Renal cortex interstitium (tissue), 11 donors: ENCODE data around the gene ATAD3B. TPM values are rescaled to one million over a fixed set of nuclear protein-coding genes. Genes with fewer than 3 reads are reported as not detected.
"Not testable (repeated sequence)": the region's sequence is repeated elsewhere in the genome, so short reads cannot be mapped to it uniquely, and the experiment has no call there.

Source experiments
- DNase-seq, 11 donors: peaks; one replicate each; pipeline ENCODE4 v3.0.0-alpha.2; 2013; ENCODE audit warnings: low read depth in 9 of 11, low spot score in 4 of 11; ENCODE audit errors: extremely low read depth in 1 of 11
- polyA plus RNA-seq, 3 donors: library from polyadenylated mRNA; unstranded; fragments of 120-200 nt; gene quantifications; one replicate each; pipeline ENCODE4 v1.2.1, GENCODE V29; 2013; ENCODE audit not compliant: insufficient read length in 3 of 3

ATAD3B gene
- polyA plus RNA-seq, 3 donors = 11.6 to 28.5 (median 15.1) TPM

DNA sequence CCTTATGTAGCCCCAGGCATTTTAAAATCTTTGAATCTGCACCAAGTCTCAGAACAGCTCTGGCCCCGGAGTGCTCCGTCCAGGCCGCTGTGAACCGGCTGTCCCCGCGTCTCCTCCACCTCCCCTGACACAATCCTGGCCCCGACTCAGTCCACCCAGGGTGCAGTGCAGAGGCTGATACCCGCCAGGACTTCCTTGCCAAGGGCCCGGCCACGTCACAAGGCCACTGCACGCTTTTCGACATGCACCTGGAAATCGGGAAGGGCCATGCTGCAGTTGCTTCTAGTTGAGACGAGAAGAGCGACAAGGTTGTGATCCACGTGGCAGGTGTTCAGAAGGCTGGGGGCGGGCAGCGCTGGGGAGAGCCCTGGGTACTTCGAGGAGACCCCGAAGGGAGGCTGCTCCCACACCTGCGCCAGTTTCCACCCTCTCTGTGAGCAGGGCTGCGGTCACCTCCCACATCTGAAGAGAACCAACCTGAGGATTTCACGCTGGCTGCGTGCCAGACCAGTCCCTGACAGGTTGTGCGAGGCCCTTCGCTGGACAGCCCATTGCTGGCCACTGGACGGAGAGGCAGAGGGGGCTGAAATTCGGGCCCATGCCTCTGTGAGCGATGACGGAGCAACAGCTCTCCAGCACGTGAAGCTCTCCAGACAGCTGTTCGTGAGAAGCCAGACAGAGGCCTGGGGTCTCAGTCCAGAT is 29.3 kb upstream of the ATAD3B start:
- DNase-seq = no peak

DNA sequence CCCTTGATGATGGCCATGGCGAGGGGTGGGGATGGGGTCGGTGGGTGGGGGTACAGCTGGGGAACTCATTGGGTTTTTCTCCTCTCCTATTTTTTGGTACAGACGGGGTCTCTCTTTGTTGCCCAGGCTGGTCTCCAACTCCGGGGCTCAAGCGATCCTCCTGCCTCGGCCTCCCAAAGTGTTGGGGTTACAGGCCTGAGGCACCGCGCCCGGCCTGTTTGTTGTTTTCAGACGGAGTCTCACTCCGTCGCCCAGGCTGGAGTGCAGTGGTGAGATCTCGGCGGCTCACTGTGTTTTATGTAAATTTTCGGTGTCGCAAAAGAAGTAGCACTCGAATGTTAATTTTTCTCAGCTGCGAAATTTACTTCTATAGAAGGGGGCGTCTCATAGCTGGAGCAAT is 24.9 kb upstream of the ATAD3B start:
- not testable (repeated sequence) for DNase-seq

DNA sequence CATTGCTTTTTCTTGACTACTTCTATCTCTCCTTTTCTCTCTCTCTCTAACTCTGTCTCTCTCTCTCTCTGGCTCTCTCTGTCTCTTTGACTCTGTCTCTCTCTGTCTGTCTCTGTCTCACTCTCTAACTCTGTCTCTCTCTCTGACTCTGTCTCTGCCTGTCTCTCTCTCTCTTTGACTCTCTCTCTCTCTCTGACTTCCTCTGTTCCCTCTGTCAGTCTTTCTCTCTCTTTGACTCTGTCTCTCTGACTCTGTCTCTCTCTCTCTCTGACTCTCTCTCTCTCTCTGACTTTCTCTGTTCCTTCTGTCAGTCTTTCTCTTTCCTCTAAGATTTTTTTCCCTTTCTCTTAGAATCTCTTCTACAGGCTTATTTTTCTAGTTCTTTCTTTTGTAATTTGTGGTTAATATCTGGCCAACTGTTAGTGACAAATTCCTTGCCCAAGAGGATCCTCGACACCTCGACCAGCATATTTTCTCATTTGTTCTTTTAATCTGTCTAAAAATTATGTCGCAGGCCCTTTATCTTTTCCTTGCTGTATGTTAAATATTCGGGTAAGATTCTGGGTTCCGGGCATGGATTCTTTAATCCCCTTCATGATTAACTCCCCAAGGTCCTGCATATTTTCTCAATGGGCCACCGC is 22.3 kb upstream of the ATAD3B start, which contains the start of gene ATAD3C:
TSS of gene ATAD3C (plus strand) at position 591 of the 641 bp plus-strand sequence. CDS start 995 bp downstream, outside the sequence.
- DNase-seq = no peak

DNA sequence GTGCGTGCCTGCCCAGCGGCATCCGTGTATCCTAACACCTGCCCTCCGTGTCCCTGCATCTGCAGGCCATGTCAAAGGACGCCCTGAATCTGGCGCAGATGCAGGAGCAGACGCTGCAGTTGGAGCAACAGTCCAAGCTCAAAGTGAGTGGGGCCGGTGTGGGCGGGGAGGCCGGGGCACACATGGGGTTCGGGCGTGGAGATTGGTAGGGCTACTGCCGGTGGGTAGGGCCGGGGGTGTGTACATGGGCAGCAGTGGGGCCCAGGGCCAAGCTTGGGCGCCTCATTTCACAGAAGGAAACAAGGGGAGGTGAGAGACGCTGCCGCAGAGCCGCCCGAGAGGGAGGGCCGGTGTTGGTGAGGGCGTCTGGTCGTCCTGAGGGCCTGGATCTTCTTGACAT is 20.9 kb upstream of the ATAD3B start:
- DNase-seq = not testable (repeated sequence)

DNA sequence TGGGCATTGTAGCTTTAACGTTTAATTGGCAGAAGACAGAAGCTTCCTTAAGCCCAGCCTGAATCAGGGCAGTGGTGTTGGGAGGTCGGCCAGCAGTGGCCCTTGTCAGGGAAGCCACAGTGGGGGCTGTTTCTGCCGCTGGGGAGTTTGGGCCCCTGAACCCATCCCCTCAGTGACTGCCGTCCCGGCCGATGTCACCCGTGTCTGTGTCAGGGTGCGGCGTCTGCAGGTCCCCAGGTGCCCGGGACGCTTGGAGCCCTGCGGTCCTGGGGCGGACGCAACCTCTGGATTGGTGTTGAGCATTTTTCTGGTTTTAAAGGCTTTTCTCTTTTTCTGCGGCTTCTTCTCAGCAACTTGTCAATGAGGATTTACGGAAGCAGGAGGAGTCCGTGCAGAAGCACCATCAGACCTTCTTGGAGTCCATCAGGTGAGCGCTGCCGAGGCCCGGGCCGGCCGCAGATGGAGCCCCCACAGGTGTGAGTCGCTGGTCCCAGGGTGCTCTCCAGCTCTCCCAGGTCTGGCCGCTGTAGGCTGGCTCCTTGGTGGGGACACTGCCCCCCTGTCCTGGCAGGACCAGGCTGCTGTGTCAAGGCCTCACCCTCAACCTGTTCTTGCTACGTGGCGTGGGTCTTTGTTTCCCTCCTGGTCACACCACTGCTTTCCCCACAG is 19.7 kb upstream of the ATAD3B start:
- DNase-seq = no peak

DNA sequence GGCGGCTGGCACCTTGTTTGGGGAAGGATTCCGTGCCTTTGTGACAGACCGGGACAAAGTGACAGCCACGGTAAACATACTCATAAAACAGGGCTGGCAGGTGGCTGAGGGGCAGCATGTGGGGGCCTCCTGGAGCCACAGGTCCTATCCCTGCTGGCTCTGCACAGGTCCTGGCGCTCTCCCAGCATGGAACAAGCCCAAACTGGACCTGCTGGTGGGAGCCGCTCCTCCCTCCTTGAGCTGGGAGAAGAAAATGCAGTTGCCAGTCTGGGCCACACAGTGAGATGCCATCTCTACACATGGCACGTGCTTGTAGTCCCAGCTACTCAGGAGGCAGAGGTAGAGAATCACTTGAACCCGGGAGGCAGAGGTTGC is 19.2 kb upstream of the ATAD3B start:
- DNase-seq = not testable (repeated sequence)

DNA sequence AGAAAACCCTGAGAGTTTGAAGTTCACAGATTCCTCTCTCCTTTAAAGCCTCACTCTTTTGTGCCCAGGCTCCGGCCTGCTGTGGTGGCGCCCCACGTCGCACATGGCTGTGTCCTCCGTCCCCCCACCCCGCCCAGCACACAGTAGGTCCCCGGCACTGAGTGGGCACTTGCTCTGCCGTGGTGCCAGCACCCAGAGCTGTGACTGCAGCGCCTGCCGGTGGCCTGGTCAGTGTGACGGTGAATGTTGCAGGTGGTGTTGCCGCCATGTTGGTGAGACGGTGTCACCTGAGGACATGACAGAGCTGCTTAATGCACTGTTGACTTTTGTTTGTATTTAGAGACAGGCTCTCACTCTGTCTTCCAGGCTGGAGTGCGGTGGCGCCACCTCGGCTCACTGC is 18.7 kb upstream of the ATAD3B start:
- no peak for DNase-seq

DNA sequence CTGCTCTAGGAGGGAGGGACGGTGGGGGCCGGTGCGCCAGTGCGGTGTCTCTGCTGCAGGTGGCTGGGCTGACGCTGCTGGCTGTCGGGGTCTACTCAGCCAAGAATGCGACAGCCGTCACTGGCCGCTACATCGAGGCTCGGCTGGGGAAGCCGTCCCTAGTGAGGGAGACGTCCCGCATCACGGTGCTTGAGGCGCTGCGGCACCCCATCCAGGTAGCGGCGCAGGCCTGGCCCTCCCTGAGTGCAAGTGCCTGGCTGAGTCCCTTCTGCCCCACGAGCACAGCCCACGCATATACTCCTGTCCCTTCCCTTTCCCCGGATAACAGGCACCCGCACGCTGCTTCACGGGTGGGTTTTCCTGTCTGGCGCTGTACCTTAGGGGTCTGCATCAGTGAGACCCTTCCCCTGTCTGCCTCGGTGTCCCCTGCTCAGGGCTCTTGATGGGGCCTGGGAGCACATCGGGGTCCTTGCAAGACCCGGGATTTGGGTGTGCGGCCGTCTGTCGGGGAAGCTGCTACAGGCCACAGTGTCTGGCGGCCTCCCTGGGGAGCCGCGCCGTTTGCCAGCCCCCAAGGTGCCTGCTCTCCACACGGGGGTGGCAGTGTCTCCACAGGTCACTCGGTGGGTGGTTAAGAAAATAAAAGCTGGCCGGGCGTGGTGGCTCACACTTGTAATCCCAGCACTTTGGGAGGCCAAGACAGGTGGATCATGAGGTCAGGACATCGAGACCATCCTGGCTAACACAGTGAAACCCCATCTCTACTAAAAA is 17.1 kb upstream of the ATAD3B start:
- DNase-seq = not testable (repeated sequence)

DNA sequence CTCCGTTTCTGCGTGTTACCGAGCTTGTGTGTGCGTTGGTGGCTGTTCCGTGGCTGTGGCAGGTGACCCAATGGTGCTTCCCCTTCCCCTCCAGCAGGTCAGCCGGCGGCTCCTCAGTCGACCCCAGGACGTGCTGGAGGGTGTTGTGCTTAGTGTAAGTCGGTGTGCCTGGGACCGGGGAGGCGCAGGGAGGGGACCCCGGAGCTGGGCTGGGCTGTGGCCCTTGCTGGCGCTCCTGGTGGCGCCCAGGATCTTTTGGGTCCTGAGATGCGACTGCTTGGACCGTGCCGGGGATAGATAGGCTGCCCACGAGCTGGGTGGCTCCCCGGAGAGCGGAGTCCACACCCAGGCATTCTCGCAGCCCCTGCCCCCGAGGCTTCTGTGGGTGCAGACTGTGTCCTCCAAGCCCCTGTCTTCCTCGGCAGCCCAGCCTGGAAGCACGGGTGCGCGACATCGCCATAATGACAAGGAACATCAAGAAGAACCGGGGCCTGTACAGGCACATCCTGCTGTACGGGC is 16.1 kb upstream of the ATAD3B start:
- no peak for DNase-seq

DNA sequence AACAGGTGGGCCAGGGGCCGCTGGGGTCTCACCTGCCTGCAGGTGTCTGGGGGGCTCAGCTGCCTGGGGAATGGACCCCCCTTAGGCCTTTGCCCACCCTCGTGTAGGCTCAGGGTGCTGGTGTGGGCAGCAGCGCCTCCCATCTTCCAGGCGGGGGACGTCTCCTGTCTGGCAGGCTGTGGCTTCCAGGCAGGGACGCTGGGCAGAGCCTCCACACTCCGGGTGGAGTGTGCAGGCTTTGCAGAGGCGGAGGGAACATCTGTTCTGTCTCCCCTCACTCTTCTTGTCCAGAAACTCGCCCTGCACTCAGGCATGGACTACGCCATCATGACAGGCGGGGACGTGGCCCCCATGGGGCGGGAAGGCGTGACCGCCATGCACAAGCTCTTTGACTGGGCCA is 15.6 kb upstream of the ATAD3B start:
- not testable (repeated sequence) for DNase-seq

DNA sequence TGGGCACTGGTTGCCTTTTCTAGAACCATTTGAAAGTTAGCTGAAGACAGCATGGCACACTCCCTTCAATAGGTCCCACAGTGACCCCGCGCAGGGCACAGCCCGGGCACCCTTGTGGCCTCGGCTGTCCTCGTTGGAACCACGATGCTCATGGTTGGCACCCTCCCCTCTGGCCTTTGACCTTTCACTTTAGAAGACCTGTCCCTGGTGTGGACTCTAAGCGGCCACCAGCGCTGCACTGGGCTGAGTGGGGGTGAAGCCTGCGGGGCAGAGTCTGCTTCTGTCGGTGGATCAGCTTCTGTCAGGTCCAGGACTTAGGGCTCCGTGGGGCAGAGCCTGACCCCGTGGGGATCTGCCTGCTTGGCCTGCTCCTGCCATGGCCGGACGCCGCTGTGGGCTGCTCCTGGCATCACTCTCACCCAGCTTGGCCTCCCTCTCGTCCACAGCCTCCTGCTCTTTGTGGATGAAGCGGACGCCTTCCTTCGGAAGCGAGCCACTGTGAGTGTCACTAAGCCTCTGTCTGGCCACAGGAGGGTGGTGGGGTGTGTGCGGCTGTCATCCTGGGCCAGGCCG is 14.8 kb upstream of the ATAD3B start:
- DNase-seq = not testable (repeated sequence)

DNA sequence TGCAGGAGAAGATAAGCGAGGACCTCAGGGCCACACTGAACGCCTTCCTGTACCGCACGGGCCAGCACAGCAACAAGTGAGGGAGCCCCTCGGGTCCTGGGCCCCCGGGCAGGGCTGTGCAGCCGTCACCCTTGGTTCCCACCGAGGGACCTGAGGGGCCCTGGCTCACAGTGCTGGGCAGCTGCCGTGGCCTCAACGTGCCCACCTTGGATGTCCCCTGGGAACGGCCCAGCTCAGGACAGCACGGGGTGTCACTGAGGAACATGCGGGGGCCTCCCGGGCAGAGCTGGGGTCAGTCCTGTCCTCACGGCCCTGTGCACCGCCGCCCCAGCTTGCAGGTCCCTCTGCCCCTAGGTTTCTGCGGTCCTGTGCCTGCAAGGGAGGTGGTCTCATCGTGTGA is 12.4 kb upstream of the ATAD3B start:
- not testable (repeated sequence) for DNase-seq

DNA sequence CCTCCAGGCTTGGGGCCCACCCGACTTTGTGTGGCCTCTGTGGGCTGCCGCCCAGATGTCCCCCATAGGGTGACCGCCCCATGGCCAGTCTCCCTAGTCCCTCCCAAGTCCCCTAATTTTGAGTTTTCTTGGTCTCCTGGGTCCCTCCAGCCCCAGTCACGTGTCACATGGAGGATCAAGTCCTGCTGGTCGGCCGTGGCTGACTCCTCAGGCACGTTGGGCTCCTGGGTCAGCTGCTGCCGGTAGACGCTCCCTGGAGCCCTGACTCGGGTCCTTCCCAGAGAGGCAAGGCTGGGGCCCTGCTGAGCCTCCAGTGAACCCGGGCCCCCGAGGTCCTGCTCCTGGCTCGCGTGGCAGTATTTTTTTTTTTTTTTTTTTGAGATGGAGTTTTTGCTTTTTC is 11.9 kb upstream of the ATAD3B start:
- DNase-seq = not testable (repeated sequence)

DNA sequence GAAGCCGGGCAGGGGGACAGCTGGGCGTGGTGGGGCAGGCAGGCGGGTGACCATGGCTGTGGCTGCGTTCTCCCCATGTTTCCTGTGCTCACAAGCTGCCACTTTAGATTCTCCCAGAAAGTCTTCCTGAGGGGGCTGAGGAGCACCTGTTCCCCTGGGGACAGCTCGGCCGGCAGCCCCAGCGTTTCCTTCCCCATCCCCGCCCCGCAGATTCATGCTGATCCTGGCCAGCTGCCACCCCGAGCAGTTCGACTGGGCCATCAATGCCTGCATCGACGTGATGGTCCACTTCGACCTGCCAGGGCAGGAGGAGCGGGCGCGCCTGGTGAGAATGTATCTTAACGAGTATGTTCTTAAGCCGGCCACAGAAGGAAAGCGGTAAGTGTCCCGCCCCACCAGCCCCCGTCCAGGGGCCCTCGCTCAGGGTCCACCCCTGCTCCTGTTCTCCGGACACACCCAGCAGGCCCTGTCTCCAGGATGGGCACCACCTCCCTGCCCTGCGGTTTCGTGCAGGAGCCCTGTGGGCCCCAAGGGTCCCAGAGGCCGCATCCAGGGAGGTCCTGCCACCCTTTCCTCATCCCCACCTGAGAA is 10.9 kb upstream of the ATAD3B start:
- DNase-seq = no peak

DNA sequence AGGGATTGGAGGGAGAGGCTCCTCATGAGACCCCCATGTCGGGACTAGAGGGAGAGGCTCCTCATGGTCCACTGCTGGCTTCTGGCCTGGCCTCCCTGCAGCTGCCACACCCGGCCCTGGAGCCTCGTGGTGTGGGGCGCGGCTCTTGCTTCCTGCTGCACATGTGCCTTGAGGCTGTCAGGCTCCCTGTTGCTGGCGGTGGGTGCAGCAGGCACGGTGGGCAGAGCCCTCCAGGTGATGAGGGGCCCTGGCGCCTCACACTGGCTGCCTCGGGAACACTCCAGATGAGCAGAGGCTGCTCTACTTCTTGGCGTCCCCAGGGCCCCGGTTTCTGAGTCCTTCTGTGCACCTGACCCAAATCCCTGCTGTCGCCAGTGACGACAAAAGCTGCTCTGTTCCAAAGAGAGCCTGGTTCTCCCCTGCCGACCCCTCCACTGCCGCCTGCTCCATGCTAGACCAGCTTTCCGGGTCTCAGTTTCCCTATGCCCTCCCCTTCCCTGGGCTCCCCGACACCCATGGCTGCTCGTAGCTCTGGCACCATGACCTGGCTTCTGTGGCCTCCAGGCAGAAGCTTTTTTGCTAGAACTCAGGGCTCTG is 9.7 kb upstream of the ATAD3B start:
- DNase-seq = no peak

DNA sequence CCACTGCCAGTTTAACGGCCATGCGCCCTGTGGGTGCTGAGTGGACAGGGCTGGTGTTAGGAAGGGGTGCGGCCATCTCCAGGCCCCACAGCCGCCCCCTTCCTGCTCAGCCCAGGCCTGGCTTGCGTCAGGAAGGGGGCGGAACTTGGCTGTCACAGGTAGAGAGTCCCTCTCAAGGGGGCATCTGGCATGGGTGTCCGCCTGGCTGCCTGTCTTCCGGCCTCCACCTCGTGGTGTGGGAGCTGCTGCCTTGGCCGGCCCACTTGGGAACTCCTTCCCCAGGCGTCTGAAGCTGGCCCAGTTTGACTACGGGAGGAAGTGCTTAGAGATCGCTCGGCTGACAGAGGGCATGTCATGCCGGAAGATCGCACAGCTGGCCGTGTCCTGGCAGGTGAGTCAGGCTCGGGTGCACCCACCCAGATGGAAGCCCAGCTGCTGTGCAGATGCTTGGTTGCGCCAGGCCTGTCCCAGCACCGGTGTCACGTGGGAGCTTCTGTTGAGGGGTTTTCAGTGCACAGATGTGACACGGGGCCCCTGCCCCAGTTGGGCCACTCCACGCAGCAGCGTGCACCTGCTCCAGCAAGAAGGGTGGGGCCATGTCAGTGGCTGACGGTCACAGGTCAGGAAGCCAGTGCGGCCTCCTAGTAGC is 9.1 kb upstream of the ATAD3B start:
- DNase-seq = peak in 4 of 11 donors; percentile 17 to 41 (median 28)

DNA sequence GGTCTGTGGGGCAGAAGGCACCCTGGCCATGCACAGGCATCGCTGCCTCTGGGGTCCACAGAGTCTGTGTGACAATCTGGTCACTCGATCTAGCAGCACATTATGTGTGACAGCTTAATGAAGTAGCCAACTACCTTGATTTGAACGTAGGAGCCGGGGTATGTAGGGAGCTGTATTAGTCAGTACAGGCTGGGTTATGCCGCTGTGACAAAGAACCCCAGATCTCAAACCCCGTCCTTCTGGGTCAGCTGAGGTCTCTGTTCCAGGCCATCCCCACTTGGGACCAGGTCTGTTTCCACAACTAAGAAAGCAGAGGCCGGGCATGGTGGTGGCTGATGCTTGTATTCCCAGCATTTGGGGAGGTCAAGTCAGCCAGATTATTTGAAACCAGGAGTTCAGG is 8.3 kb upstream of the ATAD3B start:
- no peak for DNase-seq
